ENCODE data around the gene ZNF117.
"Not testable (repeated sequence)": the region's sequence is repeated elsewhere in the genome, so short reads cannot be mapped to it uniquely, and the experiment has no call there.

ZNF117 gene

GRCh38 chr7:64990936-64991335, at the start of gene ZNF117:
ZNF117 (minus strand) TSS chr7:64991036.
- Histone ChIP-seq H3K27me3 (ENCODE audit: low read depth, low read length) (no peaks in the 10 kb centered on the region), H3K4me1 (ENCODE audit: low read length) (no peaks in the 10 kb centered on the region), H3K4me2 (ENCODE audit: low read length) (no peak within 1 kb of the TSS), H4K20me1 (ENCODE audit: insufficient read depth, low read length) (no peaks in the 10 kb centered on the region), H3K36me3 (replicated peaks; ENCODE audit: low read depth, low read length) (peaks cover 43% of the 10 kb centered on the region), H3K4me3 (ENCODE audit: low read length) (no peak within 1 kb of the TSS), H3K9me3 (ENCODE audit: insufficient read depth, low read length) (no peaks in the 10 kb centered on the region; the same call in 1 of the 2 replicates), H3K79me2 (ENCODE audit: low read length) (no peaks in the 10 kb centered on the region), H2AFZ (ENCODE audit: low read depth, low read length) (no peak within 1 kb of the TSS), H3K27ac (ENCODE audit: low read length) (no peak within 1 kb of the TSS), H3K9ac (ENCODE audit: low read length) (no peak within 1 kb of the TSS)
- TF ChIP-seq EZH2phosphoT487 (IDR thresholded peaks at IDR 0.05; ENCODE audit: low read depth) = no peak
- TF ChIP-seq, protein P1, sequence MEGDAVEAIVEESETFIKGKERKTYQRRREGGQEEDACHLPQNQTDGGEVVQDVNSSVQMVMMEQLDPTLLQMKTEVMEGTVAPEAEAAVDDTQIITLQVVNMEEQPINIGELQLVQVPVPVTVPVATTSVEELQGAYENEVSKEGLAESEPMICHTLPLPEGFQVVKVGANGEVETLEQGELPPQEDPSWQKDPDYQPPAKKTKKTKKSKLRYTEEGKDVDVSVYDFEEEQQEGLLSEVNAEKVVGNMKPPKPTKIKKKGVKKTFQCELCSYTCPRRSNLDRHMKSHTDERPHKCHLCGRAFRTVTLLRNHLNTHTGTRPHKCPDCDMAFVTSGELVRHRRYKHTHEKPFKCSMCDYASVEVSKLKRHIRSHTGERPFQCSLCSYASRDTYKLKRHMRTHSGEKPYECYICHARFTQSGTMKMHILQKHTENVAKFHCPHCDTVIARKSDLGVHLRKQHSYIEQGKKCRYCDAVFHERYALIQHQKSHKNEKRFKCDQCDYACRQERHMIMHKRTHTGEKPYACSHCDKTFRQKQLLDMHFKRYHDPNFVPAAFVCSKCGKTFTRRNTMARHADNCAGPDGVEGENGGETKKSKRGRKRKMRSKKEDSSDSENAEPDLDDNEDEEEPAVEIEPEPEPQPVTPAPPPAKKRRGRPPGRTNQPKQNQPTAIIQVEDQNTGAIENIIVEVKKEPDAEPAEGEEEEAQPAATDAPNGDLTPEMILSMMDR (IDR thresholded peaks at IDR 0.05; ENCODE audit: low read depth, low read length) = no peak

GRCh38 chr7:65038767-65039166, 47.9 kb upstream of the ZNF117 start:
- H3K27ac ChIP-seq (ENCODE audit: low read length); H3K36me3 ChIP-seq (replicated peaks; ENCODE audit: low read depth, low read length); H2AFZ ChIP-seq (ENCODE audit: low read depth, low read length); H4K20me1 ChIP-seq (ENCODE audit: insufficient read depth, low read length); H3K27me3 ChIP-seq (ENCODE audit: low read depth, low read length); H3K9me3 ChIP-seq (ENCODE audit: insufficient read depth, low read length): not testable (repeated sequence)
- Histone ChIP-seq H3K4me1 (ENCODE audit: low read length) (peaks cover 12% of the 10 kb centered on the region), H3K9ac (ENCODE audit: low read length) (peak overlapping the region; percentile 68), H3K4me3 (ENCODE audit: low read length) (peak overlapping the region; percentile 87), H3K4me2 (ENCODE audit: low read length) (peak overlapping the region; percentile 93), H3K79me2 (ENCODE audit: low read length) (peaks cover 24% of the 10 kb centered on the region)

- Histone ChIP-seq H3K79me2 (ENCODE audit: low read length) (peaks cover 24% of the 10 kb centered on the region), H3K4me1 (ENCODE audit: low read length) (peaks cover 12% of the 10 kb centered on the region), H3K36me3 (replicated peaks; ENCODE audit: low read depth, low read length) (no peaks in the 10 kb centered on the region), H2AFZ (ENCODE audit: low read depth, low read length) (no peak overlapping the region), H3K9ac (ENCODE audit: low read length) (peak overlapping the region; percentile 68), H3K9me3 (ENCODE audit: insufficient read depth, low read length) (no peaks in the 10 kb centered on the region), H3K4me3 (ENCODE audit: low read length) (peak overlapping the region; percentile 87), H4K20me1 (ENCODE audit: insufficient read depth, low read length) (peaks cover 8% of the 10 kb centered on the region), H3K4me2 (ENCODE audit: low read length) (peak overlapping the region; percentile 51), H3K27ac (ENCODE audit: low read length) (peak overlapping the region; percentile 50), H3K27me3 (ENCODE audit: low read depth, low read length) (no peaks in the 10 kb centered on the region)
- TF ChIP-seq, protein P1 (IDR thresholded peaks at IDR 0.05; ENCODE audit: low read depth, low read length) = no peak
These were observed 47.2 kb upstream of the ZNF117 start for GRCh38 chr7:65037740-65038688.

DNA sequence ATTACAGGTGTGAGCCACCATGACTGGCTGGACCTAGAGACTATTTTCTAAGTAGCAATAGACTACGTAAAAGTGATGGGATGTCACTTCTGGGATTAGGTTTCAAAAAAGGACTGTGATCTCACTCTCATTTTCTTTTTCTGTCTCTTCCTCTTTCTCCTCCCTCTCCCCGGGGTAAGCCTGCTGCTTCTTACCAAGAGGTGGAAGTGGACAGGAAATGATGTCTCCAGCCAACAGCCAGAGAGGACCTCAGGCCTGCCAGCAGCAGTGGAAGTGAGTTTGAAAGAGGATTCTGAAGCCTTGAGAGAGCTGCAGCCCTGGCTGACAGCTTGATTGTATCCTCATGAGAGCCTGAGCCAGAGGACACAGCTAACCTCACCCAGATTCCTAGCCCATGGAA, 45.7 kb upstream of the ZNF117 start:
- Histone ChIP-seq H3K4me2 (ENCODE audit: low read length) (peak overlapping the region; percentile 28; the same call in 1 of the 2 replicates), H3K4me1 (ENCODE audit: low read length) (peaks cover 12% of the 10 kb centered on the region), H3K79me2 (ENCODE audit: low read length) (peaks cover 20% of the 10 kb centered on the region)
- not testable (repeated sequence) for H3K27me3 ChIP-seq (ENCODE audit: low read depth, low read length); H3K4me3 ChIP-seq (ENCODE audit: low read length); H3K9ac ChIP-seq (ENCODE audit: low read length); H3K36me3 ChIP-seq (replicated peaks; ENCODE audit: low read depth, low read length); H2AFZ ChIP-seq (ENCODE audit: low read depth, low read length); H4K20me1 ChIP-seq (ENCODE audit: insufficient read depth, low read length); H3K27ac ChIP-seq (ENCODE audit: low read length); H3K9me3 ChIP-seq (ENCODE audit: insufficient read depth, low read length)

GRCh38 chr7:65035469-65035868, 44.6 kb upstream of the ZNF117 start:
- H3K9me3 ChIP-seq (ENCODE audit: insufficient read depth, low read length); H4K20me1 ChIP-seq (ENCODE audit: insufficient read depth, low read length); H3K9ac ChIP-seq (ENCODE audit: low read length); H3K27me3 ChIP-seq (ENCODE audit: low read depth, low read length); H3K27ac ChIP-seq (ENCODE audit: low read length); H2AFZ ChIP-seq (ENCODE audit: low read depth, low read length); H3K36me3 ChIP-seq (replicated peaks; ENCODE audit: low read depth, low read length); H3K4me2 ChIP-seq (ENCODE audit: low read length); H3K4me3 ChIP-seq (ENCODE audit: low read length): not testable (repeated sequence)
- peaks cover 12% of the 10 kb centered on the region for H3K4me1 ChIP-seq (ENCODE audit: low read length)
- H3K79me2 ChIP-seq (ENCODE audit: low read length) = peaks cover 18% of the 10 kb centered on the region

DNA sequence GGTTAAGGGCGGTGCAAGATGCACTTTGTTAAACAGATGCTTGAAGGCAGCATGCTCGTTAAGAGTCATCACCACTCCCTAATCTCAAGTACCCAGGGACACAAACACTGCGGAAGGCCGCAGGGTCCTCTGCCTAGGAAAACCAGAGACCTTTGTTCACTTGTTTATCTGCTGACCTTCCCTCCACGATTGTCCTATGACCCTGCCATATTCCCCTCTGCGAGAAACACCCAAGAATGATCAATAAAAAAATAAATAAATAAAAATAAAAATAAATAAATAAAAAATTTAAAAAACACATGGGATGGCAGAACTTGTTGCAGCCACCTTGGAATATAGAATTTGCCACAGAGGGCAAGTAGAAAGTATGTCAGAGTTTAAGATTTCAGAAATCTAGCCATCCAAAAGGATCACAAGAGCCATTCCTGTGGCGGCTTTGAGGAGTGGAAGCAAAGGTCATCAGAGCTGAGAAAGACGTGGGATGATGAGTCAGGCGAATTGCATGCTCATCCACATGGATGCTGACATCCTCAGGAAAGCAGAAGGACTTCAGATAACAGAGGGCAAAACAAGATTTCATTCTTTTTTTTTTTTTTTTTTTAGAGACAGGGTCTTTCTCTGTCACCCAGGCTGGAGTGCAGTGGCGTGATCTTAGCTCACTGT, 43.4 kb upstream of the ZNF117 start:
- not testable (repeated sequence) for H3K79me2 ChIP-seq (ENCODE audit: low read length); H3K9ac ChIP-seq (ENCODE audit: low read length); H3K4me1 ChIP-seq (ENCODE audit: low read length); H3K27me3 ChIP-seq (ENCODE audit: low read depth, low read length); H2AFZ ChIP-seq (ENCODE audit: low read depth, low read length); H3K27ac ChIP-seq (ENCODE audit: low read length); H3K4me2 ChIP-seq (ENCODE audit: low read length); H4K20me1 ChIP-seq (ENCODE audit: insufficient read depth, low read length); H3K36me3 ChIP-seq (replicated peaks; ENCODE audit: low read depth, low read length); H3K9me3 ChIP-seq (ENCODE audit: insufficient read depth, low read length); H3K4me3 ChIP-seq (ENCODE audit: low read length)

DNA sequence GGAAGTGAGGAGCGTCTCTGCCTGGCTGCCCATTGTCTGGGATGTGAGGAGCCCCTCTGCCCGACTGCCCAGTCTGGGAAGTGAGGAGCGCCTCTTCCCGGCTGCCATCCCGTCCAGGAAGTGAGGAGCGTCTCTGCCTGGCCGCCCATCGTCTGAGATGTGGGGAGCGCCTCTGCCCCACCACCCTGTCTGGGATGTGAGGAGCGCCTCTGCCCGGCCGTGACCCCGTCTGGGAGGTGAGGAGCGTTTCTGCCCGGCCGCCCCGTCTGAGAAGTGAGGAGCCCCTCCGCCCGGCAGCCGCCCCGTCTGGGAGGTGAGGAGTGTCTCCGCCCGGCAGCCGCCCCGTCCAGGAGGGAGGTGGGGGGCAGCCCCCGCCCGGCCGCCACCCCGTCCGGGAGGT, 42.6 kb upstream of the ZNF117 start:
- not testable (repeated sequence) for H3K9me3 ChIP-seq (ENCODE audit: insufficient read depth, low read length); H3K9ac ChIP-seq (ENCODE audit: low read length); H3K27me3 ChIP-seq (ENCODE audit: low read depth, low read length); H3K4me1 ChIP-seq (ENCODE audit: low read length); H3K4me2 ChIP-seq (ENCODE audit: low read length); H3K27ac ChIP-seq (ENCODE audit: low read length); H2AFZ ChIP-seq (ENCODE audit: low read depth, low read length); H3K79me2 ChIP-seq (ENCODE audit: low read length); H4K20me1 ChIP-seq (ENCODE audit: insufficient read depth, low read length); H3K36me3 ChIP-seq (replicated peaks; ENCODE audit: low read depth, low read length); H3K4me3 ChIP-seq (ENCODE audit: low read length)
